Ovary (tissue), 9 donors: ENCODE measurements around the gene LOXL1. TPM values are rescaled to one million over a fixed set of nuclear protein-coding genes. Genes with fewer than 3 reads are reported as not detected.

ENCODE experiments used
- DNase-seq, 5 donors: peaks; one replicate each; pipeline ENCODE4 v3.0.0-alpha.2; 2019 to 2020
- H3K27ac ChIP-seq, 2 donors: fragments of 200-600 bp; one replicate each; pipeline versions ENCODE4 v1.5.1 to v1.8.0; 2019 to 2022
- H3K27me3 ChIP-seq: fragments of 200-600 bp; one replicate; pipeline ENCODE4 v1.8.0; 2022
- H3K36me3 ChIP-seq: fragments of 200-600 bp; sonication (generic); one replicate; pipeline ENCODE4 v1.5.1; 2019
- H3K4me1 ChIP-seq: one replicate; pipeline ENCODE4 v1.8.1; 2013; ENCODE audit warnings: mild to moderate bottlenecking, moderate library complexity; ENCODE audit not compliant: insufficient read depth
- H3K4me3 ChIP-seq: fragments of 200-600 bp; sonication (generic); one replicate; pipeline ENCODE4 v1.5.1; 2017
- H3K9me3 ChIP-seq, 2 donors: fragments of 200-600 bp in 1 of 2; sonication (generic) in 1 of 2; one replicate each; pipeline versions ENCODE4 v1.5.1 to v1.8.1; 2013 to 2019; ENCODE audit warnings: mild to moderate bottlenecking in 1 of 2, moderate library complexity in 1 of 2
- EP300 ChIP-seq: sonication (generic); formaldehyde crosslinking; IDR thresholded peaks from one replicate; pipeline ENCODE4 v1.6.1; 2017; ENCODE audit warnings: antibody characterized with exemption
- POLR2A ChIP-seq: fragments of 450-650 bp; IDR thresholded peaks from one replicate; pipeline ENCODE4 v1.6.1; 2017; ENCODE audit warnings: antibody characterized with exemption, mild to moderate bottlenecking, moderate library complexity
- WGBS, 3 donors: extraction: QIAGEN DNeasy Blood & Tissue Kit in 1 of 3; methylation state at CpG; one replicate each; pipeline versions ENCODE4 v1.1.5 to v1.1.7; 2013 to 2017; 5-methylcytosine and 5-hydroxymethylcytosine counted together
- intact Hi-C, 4 donors: fragments of 100-400 bp; cut with DNase I; formaldehyde crosslinking; loops; one replicate each; pipeline versions ENCODE4 v1.11.0 to v1.15.1; 2022 to 2023
- polyA plus RNA-seq, 2 donors: library from polyadenylated mRNA; stranded (reverse); fragments of 200-250 nt in 1 of 2; fragments of 350-450 nt in 1 of 2; fragmentation: Illumina TruSeq in 1 of 2; extraction: RNeasy Lipid Tissue Mini Kit (QIAGEN cat#74804) in 1 of 2; gene quantifications; one replicate each; pipeline ENCODE4 v1.2.3, GENCODE V29; 2013 to 2014
- total RNA-seq, 7 donors: library from RNA; depleted of rRNA in 2 of 7; stranded (reverse); fragments of >200 nt in 2 of 7; fragmentation: NEBNext Ultra II Directional in 3 of 7; extraction: Animal tissue kit (Norgen Biotek cat#: 25700) in 3 of 7; gene quantifications; one replicate each; pipeline versions ENCODE4 v1.1.0 to v1.2.4, GENCODE V29; 2016 to 2023
- TF ChIP-seq, protein P1 (sequence below), 3 donors: fragments of 450-650 bp in 2 of 3; fragments of 200-600 bp in 1 of 3; IDR thresholded peaks; one replicate each; pipeline versions ENCODE4 v1.5.1 to v1.8.0; 2016 to 2022; ENCODE audit warnings: antibody characterized with exemption in 3 of 3, mild to moderate bottlenecking in 1 of 3
- donor health status: DM: no; HTN: no; CAD: no; lungs with moderate emphysema.
- donor health status: DM: no; HTN: no; CAD: no.
- donor health status: Bipolar disorder and iron deficiency.
- donor health status: DM: yes; HTN: yes; CAD: no.
- donor health status: DM: no; HTN: no; CAD: no.
- donor health status: DM: yes; HTN: yes; CAD: no.

Gene LOXL1
- total and polyA plus RNA-seq, 9 donors, result 10.1 to 33.8 (median 17.7) TPM

- H3K4me1 ChIP-seq, result peaks cover 11% of the 10 kb centered on the region
- DNase-seq, result no peak
Observed at GRCh38 chr15:73981761-73982221, 55.5 kb downstream of the LOXL1 start.

DNA sequence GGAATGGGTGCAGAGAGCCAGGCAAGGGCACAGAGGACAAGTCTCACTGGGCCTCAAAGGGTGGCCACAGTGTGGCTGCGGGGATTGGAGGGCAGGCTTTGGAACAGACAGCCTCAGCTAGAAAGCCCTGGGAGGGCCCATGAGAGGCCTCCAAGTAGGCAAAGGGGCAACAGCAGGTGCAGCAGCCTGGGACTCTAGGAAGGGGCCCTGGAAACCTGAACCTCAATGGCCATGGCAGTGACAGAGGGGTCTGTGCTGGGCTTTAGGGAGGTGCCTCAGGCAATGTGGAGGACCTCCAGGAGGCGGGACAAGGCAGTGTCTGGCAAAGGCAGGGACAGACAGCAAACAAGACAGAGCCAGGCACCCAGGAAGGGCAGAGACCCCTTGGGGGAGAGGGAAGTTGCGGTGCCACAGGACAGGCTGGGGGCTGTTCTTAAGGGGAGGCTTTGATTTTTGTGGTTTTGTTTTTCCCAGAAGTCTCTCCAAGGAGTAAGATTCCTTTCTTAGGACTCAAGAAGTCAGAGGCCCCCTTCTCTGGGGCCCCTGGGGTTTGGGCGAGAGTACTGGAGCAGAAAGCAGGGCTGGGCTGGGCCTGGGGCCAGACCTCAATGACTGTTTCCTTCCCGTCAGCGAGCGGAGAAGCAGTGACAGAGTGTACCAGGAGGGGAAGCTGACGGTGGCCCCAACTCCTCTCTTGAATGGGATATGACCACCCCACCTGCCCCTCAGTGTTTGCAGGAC, 56.1 kb downstream of the LOXL1 start:
- H3K27ac ChIP-seq, result peak overlapping the region; percentile 38 to 79
- no peaks in the 10 kb centered on the region for H3K9me3 ChIP-seq
- intact Hi-C loops, result no loop called here
- H3K36me3 ChIP-seq, result no peaks in the 10 kb centered on the region
- TF ChIP-seq, protein P1, sequence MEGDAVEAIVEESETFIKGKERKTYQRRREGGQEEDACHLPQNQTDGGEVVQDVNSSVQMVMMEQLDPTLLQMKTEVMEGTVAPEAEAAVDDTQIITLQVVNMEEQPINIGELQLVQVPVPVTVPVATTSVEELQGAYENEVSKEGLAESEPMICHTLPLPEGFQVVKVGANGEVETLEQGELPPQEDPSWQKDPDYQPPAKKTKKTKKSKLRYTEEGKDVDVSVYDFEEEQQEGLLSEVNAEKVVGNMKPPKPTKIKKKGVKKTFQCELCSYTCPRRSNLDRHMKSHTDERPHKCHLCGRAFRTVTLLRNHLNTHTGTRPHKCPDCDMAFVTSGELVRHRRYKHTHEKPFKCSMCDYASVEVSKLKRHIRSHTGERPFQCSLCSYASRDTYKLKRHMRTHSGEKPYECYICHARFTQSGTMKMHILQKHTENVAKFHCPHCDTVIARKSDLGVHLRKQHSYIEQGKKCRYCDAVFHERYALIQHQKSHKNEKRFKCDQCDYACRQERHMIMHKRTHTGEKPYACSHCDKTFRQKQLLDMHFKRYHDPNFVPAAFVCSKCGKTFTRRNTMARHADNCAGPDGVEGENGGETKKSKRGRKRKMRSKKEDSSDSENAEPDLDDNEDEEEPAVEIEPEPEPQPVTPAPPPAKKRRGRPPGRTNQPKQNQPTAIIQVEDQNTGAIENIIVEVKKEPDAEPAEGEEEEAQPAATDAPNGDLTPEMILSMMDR (IDR thresholded peaks at IDR 0.05), result no peak
- TF ChIP-seq POLR2A (no peak), EP300 (no peak)
- H3K27me3 ChIP-seq, result no peaks in the 10 kb centered on the region
- 7 to 23% (median 16%) methylated on average over 8 of the region's 8 CpGs for WGBS, 3 donors
- DNase-seq, result peak; percentile 62 to 86 (median 77)
- H3K4me1 ChIP-seq, result peaks cover 11% of the 10 kb centered on the region
- H3K4me3 ChIP-seq, result no peak overlapping the region

More at GRCh38 chr15:73981761-73982221, 55.5 kb downstream of the LOXL1 start:
- H3K27me3 ChIP-seq, result no peaks in the 10 kb centered on the region
- 30 to 32% (median 31%) methylated on average over 5 of the region's 5 CpGs for WGBS, 3 donors
- intact Hi-C loops, result no loop called here
- H3K9me3 ChIP-seq, result no peaks in the 10 kb centered on the region
- H3K4me3 ChIP-seq, result no peak overlapping the region
- TF ChIP-seq EP300 (no peak), POLR2A (no peak)
- TF ChIP-seq, protein P1 (IDR thresholded peaks at IDR 0.05), result no peak
- H3K36me3 ChIP-seq, result no peaks in the 10 kb centered on the region
- H3K27ac ChIP-seq, result peak overlapping the region; percentile 38 to 79

GRCh38 chr15:73983211-73983727, 57.0 kb downstream of the LOXL1 start:
- intact Hi-C loops, result no loop called here
- H3K4me1 ChIP-seq, result peaks cover 11% of the 10 kb centered on the region
- H3K4me3 ChIP-seq, result no peak overlapping the region
- H3K27ac ChIP-seq, result peak overlapping the region; percentile 38 to 79
- peak in 4 of 5 donors; percentile 65 to 76 (median 70) for DNase-seq
- no peaks in the 10 kb centered on the region for H3K36me3 ChIP-seq
- H3K9me3 ChIP-seq, result no peaks in the 10 kb centered on the region
- no peak for TF ChIP-seq POLR2A
- no peak for TF ChIP-seq EP300
- TF ChIP-seq, protein P1 (IDR thresholded peaks at IDR 0.05), result no peak
- 32 to 52% (median 50%) methylated on average over 9 to 10 of the region's 10 CpGs for WGBS, 3 donors
- no peaks in the 10 kb centered on the region for H3K27me3 ChIP-seq

GRCh38 chr15:73983773-73984172, 57.5 kb downstream of the LOXL1 start:
- WGBS, 3 donors, result 90 to 98% (median 92%) methylated on average over 9 of the region's 9 CpGs
- TF ChIP-seq EP300 (no peak), POLR2A (no peak)
- TF ChIP-seq, protein P1 (IDR thresholded peaks at IDR 0.05), result no peak
- H3K9me3 ChIP-seq, result no peaks in the 10 kb centered on the region
- no peaks in the 10 kb centered on the region for H3K36me3 ChIP-seq
- intact Hi-C loops, result no loop called here
- no peaks in the 10 kb centered on the region for H3K27me3 ChIP-seq
- DNase-seq, result peak in 1 of 5 donors; percentile 47
- peaks cover 11% of the 10 kb centered on the region for H3K4me1 ChIP-seq
- H3K27ac ChIP-seq, result peak overlapping the region in 1 of 2 donors; percentile 79
- H3K4me3 ChIP-seq, result no peak overlapping the region
